CD4-positive, alpha-beta T cell treated with Interleukin-10 for 1 hour (primary cell): Measurements from ENCODE around the gene ZDHHC17.
"Not testable (repeated sequence)": the region's sequence is repeated elsewhere in the genome, so short reads cannot be mapped to it uniquely, and the experiment has no call there.

ENCODE experiments used
- DNase-seq: peaks from one replicate; pipeline ENCODE4 v3.0.0-alpha.2; 2020

Gene ZDHHC17

GRCh38 chr12:76763746-76764675 lies at the start of gene ZDHHC17:
Gene ZDHHC17 (plus strand): TSS chr12:76764115. CDS start chr12:76764237, 122 bp downstream.
- peak; percentile 95 for DNase-seq

DNA sequence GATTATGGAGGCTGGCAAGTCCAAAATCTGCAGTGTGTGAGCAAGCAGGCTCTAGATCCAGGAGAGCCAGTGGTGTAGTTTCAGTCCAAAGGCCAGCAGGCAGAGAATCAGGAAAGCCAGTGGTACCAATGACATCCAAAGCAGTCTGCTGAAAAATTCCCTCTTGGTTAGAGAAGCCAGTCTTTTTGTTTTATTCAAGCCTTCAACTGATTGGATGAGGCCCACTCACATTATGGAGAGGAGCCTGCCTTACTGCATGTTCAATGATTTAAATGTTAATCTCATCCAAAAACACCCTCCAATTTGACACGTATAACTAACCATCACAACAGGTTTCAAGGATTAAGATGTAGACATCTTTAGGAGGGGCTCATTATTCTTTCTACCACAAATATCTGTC lies 49.5 kb upstream of the ZDHHC17 start:
- DNase-seq, result no peak

DNA sequence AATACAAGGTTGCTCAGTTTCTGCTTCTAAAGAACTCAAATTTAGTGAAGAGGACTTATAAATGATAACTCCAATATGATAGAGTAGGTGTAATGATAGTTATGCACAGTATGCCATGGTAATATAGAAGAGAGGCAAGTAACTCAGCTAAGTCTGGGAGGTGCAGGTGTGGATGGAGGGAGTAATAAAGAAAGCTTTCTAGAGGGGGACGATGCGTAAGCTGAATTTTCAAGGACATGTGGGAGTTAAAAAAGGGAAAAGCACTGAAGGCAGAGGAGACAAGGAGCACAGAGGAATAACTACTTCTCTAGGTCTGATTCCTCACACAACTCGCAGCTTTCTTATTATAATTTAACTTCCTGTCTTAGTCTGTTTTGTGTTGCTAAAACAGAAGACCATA lies 49.1 kb upstream of the ZDHHC17 start:
- DNase-seq, result no peak

DNA sequence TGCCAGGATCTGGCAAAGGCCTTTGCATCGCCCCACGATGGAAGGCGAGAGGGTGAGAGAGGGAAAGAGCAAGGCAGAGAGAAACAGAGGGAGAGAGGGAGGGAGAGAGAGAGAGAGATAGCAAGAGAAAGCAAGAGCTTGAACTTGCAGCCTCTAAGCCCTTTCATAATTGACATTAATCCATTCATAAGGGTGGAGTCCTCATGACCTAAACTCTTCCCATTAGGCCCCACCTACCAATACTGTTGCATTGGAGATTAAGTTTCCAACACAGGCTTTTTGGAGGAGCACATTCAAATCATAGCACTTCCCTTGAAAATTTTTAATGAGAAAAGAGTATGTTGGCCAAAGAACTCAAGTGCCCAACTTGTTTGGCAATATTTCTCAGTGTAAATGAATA lies 48.6 kb upstream of the ZDHHC17 start:
- DNase-seq, result no peak

GRCh38 chr12:76717314-76717713 lies 46.6 kb upstream of the ZDHHC17 start:
- no peak for DNase-seq

DNA sequence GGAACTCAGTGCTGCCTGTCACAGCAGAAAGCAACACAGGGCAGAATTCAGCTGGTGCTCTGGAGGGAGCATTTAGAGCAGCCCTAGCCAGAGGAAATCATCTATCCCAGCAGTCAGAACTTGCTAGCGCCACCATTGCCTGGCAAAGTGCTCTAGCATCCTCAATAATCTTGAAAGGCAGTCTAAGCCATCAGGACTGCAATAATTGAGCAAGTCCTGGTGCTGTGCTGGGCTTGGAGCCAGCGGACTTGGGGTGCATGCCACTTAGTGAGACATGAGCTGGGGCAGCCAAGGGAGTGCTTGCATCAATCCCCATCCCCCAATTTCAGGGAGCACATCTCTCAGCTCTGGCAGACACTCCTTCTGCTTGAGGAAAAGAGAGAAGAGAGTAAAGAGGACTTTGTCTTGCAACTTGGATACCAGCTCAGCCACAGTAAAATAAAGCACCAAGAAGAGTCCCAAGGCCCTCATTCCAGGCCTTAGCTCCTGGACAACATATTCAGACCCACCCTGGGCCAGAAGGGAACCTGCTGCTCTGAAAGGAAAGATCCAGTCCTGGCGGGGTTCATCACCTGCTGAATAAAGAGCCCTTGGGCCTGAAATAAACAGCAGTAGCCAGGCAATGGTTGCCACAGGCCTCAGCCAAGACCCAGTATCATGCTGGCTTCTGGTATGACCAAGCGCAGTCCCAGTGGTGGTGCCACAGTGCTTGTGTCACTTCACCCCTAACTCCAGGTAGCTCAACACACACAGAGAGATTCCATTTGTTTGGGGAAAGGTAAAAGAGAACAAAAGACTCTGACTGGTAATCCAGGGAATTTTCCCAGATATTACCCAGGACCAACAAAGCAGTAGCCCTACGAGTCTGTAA lies 44.5 kb upstream of the ZDHHC17 start:
- no peak for DNase-seq

DNA sequence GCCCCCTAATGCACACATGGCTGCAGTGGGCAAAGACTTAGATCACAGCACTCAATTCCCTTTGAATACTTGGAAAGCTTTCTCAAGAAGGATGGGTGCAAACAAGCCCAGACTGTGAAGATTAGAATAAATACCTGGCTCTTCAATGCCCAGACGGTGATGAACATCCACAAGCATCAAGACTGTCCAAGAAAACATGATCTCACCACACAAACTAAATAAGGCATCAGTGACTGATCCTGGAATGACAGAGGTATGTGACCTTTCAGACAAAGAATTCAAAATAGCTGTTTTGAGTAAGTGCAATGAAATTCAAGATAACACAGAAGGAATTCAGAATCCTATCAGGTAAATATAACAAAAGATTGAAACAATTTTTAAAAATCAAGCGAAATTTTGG lies 43.8 kb upstream of the ZDHHC17 start:
- no peak for DNase-seq

GRCh38 chr12:76726626-76727025 lies 37.3 kb upstream of the ZDHHC17 start:
- DNase-seq, result no peak

GRCh38 chr12:76732188-76732587 lies 31.7 kb upstream of the ZDHHC17 start:
- not testable (repeated sequence) for DNase-seq

DNA sequence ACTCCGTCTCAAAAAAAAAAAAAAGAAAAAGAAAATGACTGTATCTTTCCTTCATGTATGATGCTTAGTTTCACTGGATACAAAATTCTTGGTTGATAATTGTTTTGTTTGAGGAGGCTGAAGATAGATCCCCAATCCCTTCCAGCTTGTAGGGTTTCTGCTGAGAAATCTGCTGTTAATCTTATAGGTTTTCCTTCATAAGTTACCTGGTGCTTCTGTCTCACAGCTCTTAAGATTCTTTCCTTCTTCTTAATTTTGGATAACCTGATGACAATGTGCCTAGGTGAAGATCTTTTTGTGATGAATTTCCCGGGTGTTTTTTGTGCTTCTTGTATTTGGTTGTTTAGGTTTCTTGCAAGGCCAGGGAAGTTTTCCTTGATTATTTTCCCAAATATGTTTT lies 26.2 kb upstream of the ZDHHC17 start:
- not testable (repeated sequence) for DNase-seq

GRCh38 chr12:76738824-76739579 lies 24.9 kb upstream of the ZDHHC17 start:
- no peak for DNase-seq

DNA sequence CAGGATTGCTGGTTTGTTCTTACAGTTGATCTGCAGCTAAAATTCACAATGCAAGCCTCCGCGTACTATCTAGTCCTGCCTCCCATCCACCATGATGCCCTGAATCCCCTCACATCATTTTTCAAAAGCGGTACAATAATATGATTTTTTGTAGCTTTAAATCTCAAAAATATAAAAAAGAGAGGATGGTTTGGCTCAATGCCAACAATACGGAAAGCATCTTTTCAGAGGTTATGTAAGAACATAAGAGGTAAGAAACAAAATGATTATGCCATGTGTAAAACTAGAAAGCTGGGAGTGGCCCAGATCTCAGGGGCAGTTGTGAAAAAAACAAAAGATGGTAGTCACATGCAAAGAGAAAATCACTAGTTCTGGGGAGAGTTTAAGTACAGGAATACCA lies 24.0 kb upstream of the ZDHHC17 start:
- no peak for DNase-seq

GRCh38 chr12:76740501-76740900 lies 23.4 kb upstream of the ZDHHC17 start:
- DNase-seq, result no peak

DNA sequence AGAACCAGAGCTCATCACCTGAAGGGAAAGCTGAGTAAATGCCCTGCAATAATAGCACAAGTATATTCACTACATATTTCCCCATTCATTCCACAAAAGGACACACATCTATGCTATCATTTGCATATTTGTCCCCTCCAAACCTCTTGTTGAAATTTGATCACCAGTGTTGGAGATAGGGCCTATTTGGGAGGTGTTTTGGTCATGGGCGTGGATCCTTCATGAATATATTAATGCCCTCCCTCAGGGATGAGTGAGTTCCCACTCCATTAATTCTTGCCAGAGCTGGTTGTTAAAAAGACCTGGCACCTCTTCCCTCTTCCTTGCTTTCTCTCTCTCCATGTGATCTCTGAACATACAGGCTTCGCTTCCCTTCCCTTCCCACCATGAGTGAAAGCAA lies 18.6 kb upstream of the ZDHHC17 start:
- DNase-seq, result no peak

DNA sequence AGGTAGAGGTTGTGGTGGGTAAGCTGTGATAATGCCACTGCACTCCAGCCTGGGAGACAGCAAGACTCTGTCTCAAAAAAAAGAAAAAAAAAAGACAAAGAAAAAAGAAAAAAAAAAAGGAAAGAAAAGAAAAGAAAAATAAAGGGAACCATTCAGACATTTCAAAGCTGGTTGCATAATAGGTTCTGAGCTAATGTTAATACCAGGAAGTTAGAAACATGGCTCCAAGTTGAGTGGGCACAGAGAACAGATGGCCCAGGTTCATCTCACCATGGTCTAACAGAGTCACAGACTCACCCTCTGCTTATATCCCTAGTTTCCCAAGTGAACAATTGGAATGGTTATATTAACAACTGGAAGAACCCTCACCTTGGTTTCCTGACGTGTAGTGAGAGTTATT lies 17.4 kb upstream of the ZDHHC17 start:
- DNase-seq, result no peak

DNA sequence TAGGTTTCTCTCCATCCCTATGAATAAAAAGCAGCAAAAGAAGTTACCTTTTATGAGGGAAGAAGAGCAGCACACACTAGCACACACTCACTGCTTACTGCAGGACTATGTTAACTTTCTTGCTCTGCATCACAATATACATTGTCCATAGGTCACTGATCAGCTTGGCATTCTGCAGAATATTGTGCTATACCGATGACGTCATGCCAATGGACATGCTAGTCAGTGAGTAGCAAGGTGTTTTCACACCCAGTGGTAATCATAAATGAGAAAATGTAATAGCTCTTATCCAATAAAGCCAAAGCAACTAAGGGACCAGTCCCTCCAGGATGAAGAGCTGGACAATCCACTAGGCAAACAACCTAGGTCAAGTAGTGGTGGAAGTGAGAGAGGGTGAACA lies 16.7 kb upstream of the ZDHHC17 start:
- no peak for DNase-seq

GRCh38 chr12:76755829-76756379 lies 8.0 kb upstream of the ZDHHC17 start:
- DNase-seq, result no peak

DNA sequence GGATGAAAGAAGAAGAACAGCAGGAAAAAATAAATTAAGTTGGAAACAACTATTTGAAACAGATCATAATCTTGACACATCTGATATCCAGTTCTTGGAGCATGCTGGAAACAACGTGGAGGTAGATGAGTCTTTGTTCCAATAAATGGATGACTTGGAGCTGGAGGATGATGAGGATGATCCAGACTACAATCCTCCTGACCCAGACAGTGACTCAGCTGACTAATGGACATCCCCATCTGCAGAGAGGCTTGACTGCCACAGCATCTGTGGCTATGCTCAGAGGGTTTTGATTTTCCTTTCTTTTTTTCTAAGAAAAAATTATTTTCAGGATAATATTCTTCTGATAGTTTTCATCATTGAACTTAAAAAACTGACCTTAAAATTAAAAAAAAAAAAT lies 6.2 kb upstream of the ZDHHC17 start:
- DNase-seq, result no peak

- no peak for DNase-seq
Observed at GRCh38 chr12:76762601-76762980, 1.3 kb upstream of the ZDHHC17 start.

- peak; percentile 11 for DNase-seq
Observed at GRCh38 chr12:76764856-76765255, 941 bp downstream of the ZDHHC17 start.

- DNase-seq, result no peak
Observed at GRCh38 chr12:76765598-76765997, 1.7 kb downstream of the ZDHHC17 start.

- DNase-seq, result no peak
Observed at GRCh38 chr12:76766161-76766560, 2.2 kb downstream of the ZDHHC17 start.

DNA sequence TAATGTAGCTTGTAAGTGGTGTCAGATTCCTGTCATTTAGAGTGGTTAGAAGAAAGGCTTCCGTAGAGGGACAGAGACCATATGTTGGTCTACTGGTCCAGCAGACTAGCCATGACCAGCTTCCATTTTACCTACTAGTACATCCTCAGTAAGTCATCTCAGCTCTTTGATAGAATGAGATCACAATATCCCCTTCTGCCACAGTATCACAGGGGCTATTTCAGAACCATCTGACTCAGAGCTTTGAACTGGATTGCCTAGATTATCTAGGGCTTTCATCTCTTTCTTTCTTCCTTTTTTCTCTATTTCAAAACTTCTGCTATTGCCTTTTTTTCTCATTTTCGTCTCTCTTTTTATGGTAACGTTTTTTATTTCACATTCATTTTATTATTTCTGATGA lies 4.7 kb downstream of the ZDHHC17 start:
- DNase-seq, result no peak
